Measurements from ENCODE around the gene SOCS1. TPM values are rescaled to one million over a fixed set of nuclear protein-coding genes. Genes with fewer than 3 reads are reported as not detected.

Gene SOCS1
- total RNA-seq, 6 experiments from 2014 or later, result 3.8 to 6.7 (median 5.9) TPM

- H3K4me1 Mint-ChIP-seq (ENCODE audit: low read depth), result peaks cover 12% of the 10 kb centered on the region
- no peak overlapping the region for H3K4me3 Mint-ChIP-seq
- H3K36me3 Mint-ChIP-seq (ENCODE audit: low read depth), result no peaks in the 10 kb centered on the region
- H3K27me3 Mint-ChIP-seq (ENCODE audit: insufficient read depth), result peaks cover 7% of the 10 kb centered on the region
- no peak for TF ChIP-seq CTCF (IDR thresholded peaks at IDR 0.05)
- DNase-seq, result no peak
- H3K9me3 Mint-ChIP-seq, result peaks cover 13% of the 10 kb centered on the region
- no peak overlapping the region for H3K27ac Mint-ChIP-seq
These were observed 46.9 kb downstream of the SOCS1 start for GRCh38 chr16:11208916-11209665.

DNA sequence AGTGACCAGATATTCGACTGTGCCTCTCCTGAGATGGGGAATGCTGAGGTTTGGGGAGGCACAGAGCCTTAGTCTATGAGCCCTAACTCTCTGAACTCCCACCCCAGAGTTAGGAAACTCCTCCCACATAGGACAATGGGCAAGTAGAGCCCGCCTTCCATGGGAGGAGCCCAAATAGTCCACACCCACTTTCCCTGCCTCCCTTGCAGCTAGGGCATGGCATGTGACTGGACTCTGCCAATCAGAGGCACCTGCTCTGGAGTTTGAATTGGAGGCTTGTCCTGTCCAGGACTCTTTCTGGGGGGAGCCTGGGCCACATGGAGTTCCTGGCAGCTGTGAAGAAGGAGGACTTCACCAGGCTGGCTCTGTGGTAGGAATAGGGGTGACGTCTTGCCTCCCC lies 48.4 kb downstream of the SOCS1 start:
- H3K4me1 Mint-ChIP-seq (ENCODE audit: low read depth), result peaks cover 20% of the 10 kb centered on the region
- H3K9me3 Mint-ChIP-seq, result peaks cover 13% of the 10 kb centered on the region
- no peak overlapping the region for H3K4me3 Mint-ChIP-seq
- TF ChIP-seq CTCF (IDR thresholded peaks at IDR 0.05), result no peak
- H3K27me3 Mint-ChIP-seq (ENCODE audit: insufficient read depth), result peaks cover 7% of the 10 kb centered on the region
- no peak for DNase-seq
- no peaks in the 10 kb centered on the region for H3K36me3 Mint-ChIP-seq (ENCODE audit: low read depth)
- no peak overlapping the region for H3K27ac Mint-ChIP-seq

- H3K4me3 Mint-ChIP-seq, result no peak overlapping the region
- no peak for DNase-seq
- H3K27ac Mint-ChIP-seq, result peak overlapping the region; percentile 34; the same call in 1 of the 2 replicates
- H3K9me3 Mint-ChIP-seq, result peaks cover 13% of the 10 kb centered on the region
- H3K4me1 Mint-ChIP-seq (ENCODE audit: low read depth), result peaks cover 36% of the 10 kb centered on the region
- H3K27me3 Mint-ChIP-seq (ENCODE audit: insufficient read depth), result peaks cover 10% of the 10 kb centered on the region; the same call in 1 of the 2 replicates
- H3K36me3 Mint-ChIP-seq (ENCODE audit: low read depth), result no peaks in the 10 kb centered on the region
- TF ChIP-seq CTCF (IDR thresholded peaks at IDR 0.05), result no peak
These were observed 50.0 kb downstream of the SOCS1 start for GRCh38 chr16:11205754-11206581.

GRCh38 chr16:11205065-11205699 lies 50.8 kb downstream of the SOCS1 start:
- no peak overlapping the region for H3K4me3 Mint-ChIP-seq
- peaks cover 13% of the 10 kb centered on the region for H3K9me3 Mint-ChIP-seq
- H3K4me1 Mint-ChIP-seq (ENCODE audit: low read depth), result peaks cover 42% of the 10 kb centered on the region
- H3K27me3 Mint-ChIP-seq (ENCODE audit: insufficient read depth), result peaks cover 10% of the 10 kb centered on the region; the same call in 1 of the 2 replicates
- no peaks in the 10 kb centered on the region for H3K36me3 Mint-ChIP-seq (ENCODE audit: low read depth)
- H3K27ac Mint-ChIP-seq, result peak overlapping the region; percentile 34; the same call in 1 of the 2 replicates
- no peak for DNase-seq
- no peak for TF ChIP-seq CTCF (IDR thresholded peaks at IDR 0.05)

DNA sequence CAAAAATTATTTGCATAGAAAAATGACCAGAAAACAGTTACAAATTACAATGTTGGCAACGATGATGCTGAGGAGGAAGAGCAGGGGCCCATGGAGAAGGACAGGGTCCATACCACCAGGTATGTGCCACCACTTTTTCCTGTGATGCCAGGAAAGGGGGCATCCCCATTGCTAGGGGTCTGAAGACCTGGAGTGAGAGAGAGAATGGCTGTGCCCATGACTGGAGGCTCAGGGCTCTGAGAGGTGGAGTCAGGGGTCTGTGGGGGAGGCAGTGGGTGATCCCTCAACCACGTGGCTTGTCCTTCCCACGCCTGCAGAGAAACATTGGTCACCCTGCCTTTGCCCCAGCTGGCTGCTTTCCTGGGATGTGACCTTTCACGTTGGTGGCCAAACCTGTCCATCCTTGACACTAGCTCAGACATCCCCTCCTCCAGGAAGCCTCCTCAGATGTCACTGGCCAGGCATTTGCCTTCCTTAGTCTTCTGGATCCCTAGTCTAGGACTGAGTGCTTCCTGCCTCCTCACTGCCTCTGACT lies 51.4 kb downstream of the SOCS1 start:
- Mint-ChIP-seq H3K36me3 (ENCODE audit: low read depth) (no peaks in the 10 kb centered on the region), H3K4me3 (no peak overlapping the region), H3K4me1 (ENCODE audit: low read depth) (peaks cover 42% of the 10 kb centered on the region), H3K9me3 (peaks cover 13% of the 10 kb centered on the region), H3K27me3 (ENCODE audit: insufficient read depth) (peaks cover 10% of the 10 kb centered on the region; the same call in 1 of the 2 replicates), H3K27ac (no peak overlapping the region)
- DNase-seq, result no peak
- no peak for TF ChIP-seq CTCF (IDR thresholded peaks at IDR 0.05)

Measured in HFFc6 (cell line).